ENCODE results near the gene RHOD. TPM values are rescaled to one million over a fixed set of nuclear protein-coding genes. Genes with fewer than 3 reads are reported as not detected.
A peak's percentile ranks its signal among the peaks of the same experiment; 100 is the strongest.

The RHOD gene
- total RNA-seq, 1 experiment from 2014 or later, result 99.9 TPM

- no peak overlapping the region for H3K27ac ChIP-seq (ENCODE audit: low read length)
- ATAC-seq, result no peak
- no peak for TF ChIP-seq EZH2 (IDR thresholded peaks at IDR 0.05; ENCODE audit: low read length, unreplicated experiment)
Measured at GRCh38 chr11:67044496-67044895, 12.2 kb upstream of the RHOD start.

GRCh38 chr11:67045314-67045713 lies 11.3 kb upstream of the RHOD start:
- Histone ChIP-seq H3K9me3 (ENCODE audit: low read length) (no peaks in the 10 kb centered on the region), H3K9me2 (replicated peaks; ENCODE audit: low read length) (no peaks in the 10 kb centered on the region), H4K20me1 (ENCODE audit: low read length) (no peaks in the 10 kb centered on the region), H3K27me3 (ENCODE audit: low read length) (no peaks in the 10 kb centered on the region), H3F3A (ENCODE audit: low read length, unreplicated experiment) (no peaks in the 10 kb centered on the region), H3K36me3 (ENCODE audit: low read depth, low read length) (no peaks in the 10 kb centered on the region), H3K4me1 (ENCODE audit: insufficient read depth, low read length) (peaks cover 13% of the 10 kb centered on the region), H3K27ac (ENCODE audit: low read length) (no peak overlapping the region), H3K79me2 (ENCODE audit: low read length) (no peaks in the 10 kb centered on the region), H2AFZ (ENCODE audit: low read length) (no peak overlapping the region), H3K4me3 (ENCODE audit: low read length) (no peak overlapping the region), H3K4me2 (ENCODE audit: low read length) (peak overlapping the region; percentile 49), H3K9ac (ENCODE audit: low read length) (no peak overlapping the region)
- intact Hi-C loops (cut with micrococcal nuclease), result no loop called here
- ATAC-seq (peak; percentile 94), DNase-seq (peak; percentile 90)
- POLR2A ChIA-PET (ENCODE audit: unreplicated experiment), result no interaction called here
- BruUV-seq (replicated peaks), result no TSS peak
- TF ChIP-seq EZH2 (IDR thresholded peaks at IDR 0.05; ENCODE audit: low read length, unreplicated experiment), result no peak
- TF ChIP-seq EZH2phosphoT487 (IDR thresholded peaks at IDR 0.05; ENCODE audit: borderline replicate concordance, low read length), result no peak
- peak; percentile 49 for TF ChIP-seq CTCF (conservative IDR thresholded peaks at IDR 0.05; ENCODE audit: low read depth, low read length)
- CTCF ChIA-PET, result no interaction called here

More at GRCh38 chr11:67044496-67044895, 12.2 kb upstream of the RHOD start:
- Histone ChIP-seq H3K4me2 (ENCODE audit: low read length) (no peak overlapping the region), H3K79me2 (ENCODE audit: low read length) (no peaks in the 10 kb centered on the region), H3K4me3 (ENCODE audit: low read length) (no peak overlapping the region), H3K4me1 (ENCODE audit: insufficient read depth, low read length) (peaks cover 13% of the 10 kb centered on the region), H3K9ac (ENCODE audit: low read length) (no peak overlapping the region), H4K20me1 (ENCODE audit: low read length) (no peaks in the 10 kb centered on the region), H2AFZ (ENCODE audit: low read length) (no peak overlapping the region), H3K27me3 (ENCODE audit: low read length) (no peaks in the 10 kb centered on the region), H3K36me3 (ENCODE audit: low read depth, low read length) (no peaks in the 10 kb centered on the region), H3K9me3 (ENCODE audit: low read length) (no peaks in the 10 kb centered on the region), H3K9me2 (replicated peaks; ENCODE audit: low read length) (no peaks in the 10 kb centered on the region), H3F3A (ENCODE audit: low read length, unreplicated experiment) (no peaks in the 10 kb centered on the region)
- BruUV-seq (replicated peaks), result no TSS peak
- POLR2A ChIA-PET (ENCODE audit: unreplicated experiment), result no interaction called here
- no peak for DNase-seq
- intact Hi-C loops (cut with micrococcal nuclease), result no loop called here
- CTCF ChIA-PET, result no interaction called here

GRCh38 chr11:67048515-67049130 lies 8.0 kb upstream of the RHOD start:
- H3K9me2 ChIP-seq (replicated peaks; ENCODE audit: low read length), result no peaks in the 10 kb centered on the region
- H3K27ac ChIP-seq (ENCODE audit: low read length), result no peak overlapping the region
- ChIA-PET CTCF (no interaction called here), POLR2A (ENCODE audit: unreplicated experiment) (no interaction called here)
- H3K27me3 ChIP-seq (ENCODE audit: low read length), result no peaks in the 10 kb centered on the region
- no peaks in the 10 kb centered on the region for H3K36me3 ChIP-seq (ENCODE audit: low read depth, low read length)
- H4K20me1 ChIP-seq (ENCODE audit: low read length), result no peaks in the 10 kb centered on the region
- intact Hi-C loops (cut with micrococcal nuclease), result no loop called here
- no peak overlapping the region for H3K9ac ChIP-seq (ENCODE audit: low read length)
- H3F3A ChIP-seq (ENCODE audit: low read length, unreplicated experiment), result no peaks in the 10 kb centered on the region
- no peak overlapping the region for H3K4me3 ChIP-seq (ENCODE audit: low read length)
- ATAC-seq (no peak), DNase-seq (no peak)
- no peak overlapping the region for H2AFZ ChIP-seq (ENCODE audit: low read length)
- no peak overlapping the region for H3K4me2 ChIP-seq (ENCODE audit: low read length)
- no TSS peak for BruUV-seq (replicated peaks)
- TF ChIP-seq CTCF (conservative IDR thresholded peaks at IDR 0.05; ENCODE audit: low read depth, low read length), result no peak
- no peaks in the 10 kb centered on the region for H3K79me2 ChIP-seq (ENCODE audit: low read length)
- no peaks in the 10 kb centered on the region for H3K9me3 ChIP-seq (ENCODE audit: low read length)
- H3K4me1 ChIP-seq (ENCODE audit: insufficient read depth, low read length), result peaks cover 14% of the 10 kb centered on the region
